ENCODE data around the gene SPOCK1.
"Not testable (repeated sequence)": the region's sequence is repeated elsewhere in the genome, so short reads cannot be mapped to it uniquely, and the experiment has no call there.

SPOCK1 gene

DNA sequence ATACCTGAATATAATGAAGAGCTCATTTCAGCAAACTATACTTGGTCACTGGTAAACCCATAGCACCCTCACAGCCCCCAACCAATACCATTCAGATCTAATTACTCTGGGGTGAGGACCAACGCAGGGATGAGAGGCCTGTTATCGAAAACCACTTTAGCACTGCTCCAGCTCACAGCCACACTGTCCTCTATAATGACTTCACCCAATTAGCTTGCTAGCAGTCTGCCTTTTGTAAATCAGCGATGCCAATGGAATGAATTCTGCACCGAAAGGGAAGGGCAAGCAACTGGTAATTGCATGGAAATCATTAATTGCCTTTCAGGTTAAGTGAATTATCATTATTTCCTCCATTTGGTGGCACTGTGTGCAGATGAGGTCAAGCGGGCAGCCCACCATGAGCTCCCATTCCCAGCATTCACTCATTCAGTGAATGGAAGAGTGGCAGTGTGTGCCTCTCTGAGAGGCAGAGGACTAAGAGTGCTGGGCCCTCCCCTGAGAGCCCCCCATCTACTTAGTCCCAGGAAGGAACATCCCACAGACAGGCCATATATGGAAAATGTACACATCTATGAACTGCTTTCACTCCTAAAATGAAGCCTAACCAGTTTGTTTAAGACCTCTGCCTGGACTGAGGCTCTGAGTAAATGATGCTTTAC, 262.1 kb downstream of the SPOCK1 start:
- WGBS (ENCODE audit: insufficient coverage), result 91% methylated on average over 4 of the region's 5 CpGs
- ChIA-PET CTCF (interaction anchor here (0.9 kb wide), 1 partner anchor 38 kb away, joined by 3 read pairs; no protein-coding TSS in a partner anchor), POLR2A (interaction anchor here (0.6 kb wide), 1 partner anchor 88 kb away, joined by 5 read pairs; no protein-coding TSS in a partner anchor)
- DNase-seq, result no peak
- Histone ChIP-seq H3K4me1 (ENCODE audit: control extremely low read depth in 1 of 4, control insufficient read depth in 4 of 4, insufficient read depth in 4 of 4, low read length in 3 of 4) (no peaks in the 10 kb centered on the region), H3K4me3 (ENCODE audit: control insufficient read depth in 1 of 7, extremely low read depth in 1 of 7, insufficient read depth in 4 of 7, low read depth in 2 of 7, low read length in 6 of 7) (no peak overlapping the region), H3K36me3 (ENCODE audit: control insufficient read depth in 4 of 4, insufficient read depth in 4 of 4, low read length in 3 of 4) (no peaks in the 10 kb centered on the region), H3K27me3 (replicated peaks in 2 of 5; ENCODE audit: control insufficient read depth in 4 of 5, insufficient read depth in 5 of 5, low read length in 4 of 5) (peaks cover 0 to 2% (median 0%) of the 10 kb centered on the region in 5 experiments), H3K9me3 (ENCODE audit: control extremely low read depth in 1 of 5, control insufficient read depth in 4 of 5, insufficient read depth in 2 of 5, low read depth in 1 of 5, low read length in 4 of 5) (peaks cover 0 to 4% (median 0%) of the 10 kb centered on the region in 5 experiments), H3K27ac (ENCODE audit: insufficient read depth in 1 of 2, low read depth in 1 of 2, low read length in 2 of 2, poor library complexity in 1 of 2, severe bottlenecking in 2 of 2) (no peak overlapping the region)

DNA sequence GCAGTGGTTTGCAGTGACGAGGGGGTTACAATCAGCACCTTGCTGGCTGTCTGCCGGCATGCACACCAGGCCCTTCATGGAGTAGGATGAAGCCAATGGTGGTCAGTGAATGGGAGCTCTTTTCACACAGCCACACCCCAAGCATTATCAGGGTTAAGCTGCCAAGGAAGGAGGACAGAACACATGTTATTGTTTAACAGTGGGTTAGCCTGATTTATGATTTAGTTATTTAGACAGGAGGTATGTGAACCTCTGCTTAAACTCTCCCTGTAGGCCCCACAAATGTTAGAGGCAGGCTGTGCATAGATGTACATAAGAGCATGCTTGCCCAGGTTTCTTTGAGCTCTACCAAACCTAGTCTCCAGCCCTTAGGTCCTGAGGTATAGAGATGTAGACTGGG, 262.9 kb downstream of the SPOCK1 start:
- CTCF ChIA-PET, result interaction anchor here (0.9 kb wide), 1 partner anchor 39 kb away, joined by 3 read pairs; no protein-coding TSS in a partner anchor
- no peak overlapping the region for H3K4me3 ChIP-seq (ENCODE audit: control insufficient read depth in 1 of 7, extremely low read depth in 1 of 7, insufficient read depth in 4 of 7, low read depth in 2 of 7, low read length in 6 of 7)
- H3K4me1 ChIP-seq (ENCODE audit: control extremely low read depth in 1 of 4, control insufficient read depth in 4 of 4, insufficient read depth in 4 of 4, low read length in 3 of 4), result no peaks in the 10 kb centered on the region
- peaks cover 0 to 4% (median 0%) of the 10 kb centered on the region in 5 experiments for H3K9me3 ChIP-seq (ENCODE audit: control extremely low read depth in 1 of 5, control insufficient read depth in 4 of 5, insufficient read depth in 2 of 5, low read depth in 1 of 5, low read length in 4 of 5)
- H3K27me3 ChIP-seq (replicated peaks in 2 of 5; ENCODE audit: control insufficient read depth in 4 of 5, insufficient read depth in 5 of 5, low read length in 4 of 5), result peaks cover 0 to 2% (median 0%) of the 10 kb centered on the region in 5 experiments
- H3K27ac ChIP-seq (ENCODE audit: insufficient read depth in 1 of 2, low read depth in 1 of 2, low read length in 2 of 2, poor library complexity in 1 of 2, severe bottlenecking in 2 of 2), result no peak overlapping the region
- no peaks in the 10 kb centered on the region for H3K36me3 ChIP-seq (ENCODE audit: control insufficient read depth in 4 of 4, insufficient read depth in 4 of 4, low read length in 3 of 4)
- no peak for DNase-seq
- WGBS (ENCODE audit: insufficient coverage), result no CpG with 5 or more reads among the region's 2 CpGs
- POLR2A ChIA-PET, result interaction anchor here (0.6 kb wide), 1 partner anchor 89 kb away, joined by 5 read pairs; no protein-coding TSS in a partner anchor

DNA sequence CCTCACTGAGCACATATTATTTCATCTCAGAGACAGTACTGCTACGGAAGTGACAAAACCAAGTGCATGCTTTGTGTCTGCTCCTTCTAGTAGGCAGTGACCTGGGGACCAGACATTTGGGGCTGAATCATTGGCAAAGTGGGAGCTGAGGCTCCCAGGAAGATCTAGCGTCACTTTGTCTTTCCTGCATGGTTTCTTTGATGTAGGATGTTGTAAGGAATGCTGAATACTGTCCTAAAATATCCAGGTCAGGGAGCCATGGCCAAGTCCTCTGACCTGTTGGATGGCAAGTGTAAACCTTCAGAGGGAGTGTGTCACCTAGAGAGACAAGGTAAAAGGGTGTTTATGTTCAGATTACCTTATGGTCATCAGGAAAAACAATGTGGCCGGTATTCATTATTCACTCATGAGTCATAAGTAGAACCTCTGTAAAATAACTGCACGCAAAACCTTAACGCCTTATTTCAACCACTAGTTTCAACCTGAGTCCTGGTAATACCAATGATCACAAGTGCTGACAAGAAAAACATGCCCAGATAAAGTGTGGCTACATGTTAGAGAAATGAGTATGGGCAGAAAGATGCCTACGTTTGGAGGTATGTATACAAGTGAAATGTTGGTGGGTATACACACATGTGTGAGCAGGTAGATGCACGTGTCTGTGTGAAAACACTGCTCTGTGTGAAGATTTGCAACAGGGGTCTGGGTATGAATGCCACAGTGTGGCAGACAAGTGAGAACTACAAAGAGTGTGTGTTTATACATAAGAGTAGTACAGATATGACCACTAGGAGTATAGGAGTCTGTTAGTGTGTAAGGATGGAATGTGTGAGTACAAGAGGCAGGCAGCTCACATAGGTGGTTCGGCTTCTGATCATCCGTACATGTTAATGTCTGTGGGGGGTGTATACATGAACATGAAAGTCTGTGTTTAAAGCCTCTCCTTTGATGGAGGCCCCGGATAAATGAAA, 263.9 kb downstream of the SPOCK1 start:
- H3K4me3 ChIP-seq (ENCODE audit: control insufficient read depth in 1 of 7, extremely low read depth in 1 of 7, insufficient read depth in 4 of 7, low read depth in 2 of 7, low read length in 6 of 7), result no peak overlapping the region
- DNase-seq, result no peak
- no peaks in the 10 kb centered on the region for H3K36me3 ChIP-seq (ENCODE audit: control insufficient read depth in 4 of 4, insufficient read depth in 4 of 4, low read length in 3 of 4)
- 97% methylated on average over 9 of the region's 10 CpGs for WGBS (ENCODE audit: insufficient coverage)
- POLR2A ChIA-PET, result no interaction called here
- H3K4me1 ChIP-seq (ENCODE audit: control extremely low read depth in 1 of 4, control insufficient read depth in 4 of 4, insufficient read depth in 4 of 4, low read length in 3 of 4), result no peaks in the 10 kb centered on the region
- peaks cover 0 to 1% (median 0%) of the 10 kb centered on the region in 5 experiments for H3K27me3 ChIP-seq (replicated peaks in 2 of 5; ENCODE audit: control insufficient read depth in 4 of 5, insufficient read depth in 5 of 5, low read length in 4 of 5)
- peaks cover 0 to 3% (median 0%) of the 10 kb centered on the region in 5 experiments for H3K9me3 ChIP-seq (ENCODE audit: control extremely low read depth in 1 of 5, control insufficient read depth in 4 of 5, insufficient read depth in 2 of 5, low read depth in 1 of 5, low read length in 4 of 5)
- CTCF ChIA-PET, result no interaction called here
- no peak overlapping the region for H3K27ac ChIP-seq (ENCODE audit: insufficient read depth in 1 of 2, low read depth in 1 of 2, low read length in 2 of 2, poor library complexity in 1 of 2, severe bottlenecking in 2 of 2)

DNA sequence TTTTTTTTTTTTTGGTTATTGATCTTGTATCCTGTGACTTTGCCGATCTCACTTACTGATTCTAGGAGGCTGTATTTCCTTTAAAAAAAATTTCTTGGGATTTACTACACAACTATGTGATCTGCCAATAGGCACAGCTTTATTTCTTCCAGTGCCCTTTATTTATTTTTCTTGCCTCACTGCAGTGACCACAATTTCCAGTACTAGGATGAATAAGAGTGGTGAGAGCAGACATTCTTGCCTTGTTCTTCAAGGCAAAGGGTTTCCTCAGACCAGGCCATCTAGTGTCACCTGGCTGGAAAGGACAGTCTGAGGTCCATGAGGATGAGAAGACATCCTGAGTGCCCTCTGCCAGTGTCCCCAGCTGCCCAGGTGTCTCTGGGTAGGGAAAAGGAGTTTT, 265.4 kb downstream of the SPOCK1 start:
- H3K4me1 ChIP-seq (ENCODE audit: control extremely low read depth in 1 of 4, control insufficient read depth in 4 of 4, insufficient read depth in 4 of 4, low read length in 3 of 4), result no peaks in the 10 kb centered on the region
- no peaks in the 10 kb centered on the region for H3K9me3 ChIP-seq (ENCODE audit: control extremely low read depth in 1 of 5, control insufficient read depth in 4 of 5, insufficient read depth in 2 of 5, low read depth in 1 of 5, low read length in 4 of 5)
- H3K27me3 ChIP-seq (replicated peaks in 2 of 5; ENCODE audit: control insufficient read depth in 4 of 5, insufficient read depth in 5 of 5, low read length in 4 of 5), result peaks cover 0 to 4% (median 0%) of the 10 kb centered on the region in 5 experiments
- no CpG with 5 or more reads among the region's 1 CpG for WGBS (ENCODE audit: insufficient coverage)
- no peak overlapping the region for H3K27ac ChIP-seq (ENCODE audit: insufficient read depth in 1 of 2, low read depth in 1 of 2, low read length in 2 of 2, poor library complexity in 1 of 2, severe bottlenecking in 2 of 2)
- CTCF ChIA-PET, result no interaction called here
- H3K36me3 ChIP-seq (ENCODE audit: control insufficient read depth in 4 of 4, insufficient read depth in 4 of 4, low read length in 3 of 4), result no peaks in the 10 kb centered on the region
- POLR2A ChIA-PET, result no interaction called here
- no peak overlapping the region for H3K4me3 ChIP-seq (ENCODE audit: control insufficient read depth in 1 of 7, extremely low read depth in 1 of 7, insufficient read depth in 4 of 7, low read depth in 2 of 7, low read length in 6 of 7)
- no peak for DNase-seq

DNA sequence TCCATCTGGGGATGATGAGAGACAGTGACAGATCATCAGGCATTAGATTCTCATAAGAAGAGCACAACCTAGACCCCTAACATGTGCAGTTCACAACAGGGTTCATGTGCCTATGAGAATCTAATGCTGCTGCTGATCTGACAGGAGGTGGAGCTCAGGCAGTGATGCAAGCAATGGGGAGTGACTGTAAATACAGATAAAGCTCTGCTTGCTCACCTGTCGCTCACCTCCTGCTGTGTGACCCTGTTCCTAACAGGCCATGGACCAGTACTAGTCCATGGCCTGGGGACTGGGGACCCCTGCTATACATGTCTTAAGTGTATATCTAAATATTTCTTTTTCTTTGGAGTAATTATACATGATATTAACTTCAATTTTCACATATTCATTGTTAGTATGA, 265.8 kb downstream of the SPOCK1 start:
- H3K27ac ChIP-seq (ENCODE audit: insufficient read depth in 1 of 2, low read depth in 1 of 2, low read length in 2 of 2, poor library complexity in 1 of 2, severe bottlenecking in 2 of 2); H3K27me3 ChIP-seq (replicated peaks in 2 of 5; ENCODE audit: control insufficient read depth in 4 of 5, insufficient read depth in 5 of 5, low read length in 4 of 5); H3K4me1 ChIP-seq (ENCODE audit: control extremely low read depth in 1 of 4, control insufficient read depth in 4 of 4, insufficient read depth in 4 of 4, low read length in 3 of 4); H3K36me3 ChIP-seq (ENCODE audit: control insufficient read depth in 4 of 4, insufficient read depth in 4 of 4, low read length in 3 of 4); DNase-seq; H3K9me3 ChIP-seq (ENCODE audit: control extremely low read depth in 1 of 5, control insufficient read depth in 4 of 5, insufficient read depth in 2 of 5, low read depth in 1 of 5, low read length in 4 of 5); H3K4me3 ChIP-seq (ENCODE audit: control insufficient read depth in 1 of 7, extremely low read depth in 1 of 7, insufficient read depth in 4 of 7, low read depth in 2 of 7, low read length in 6 of 7); POLR2A ChIA-PET; CTCF ChIA-PET: not testable (repeated sequence)
- WGBS (ENCODE audit: insufficient coverage), result 100% methylated on average over 1 of the region's 1 CpG

DNA sequence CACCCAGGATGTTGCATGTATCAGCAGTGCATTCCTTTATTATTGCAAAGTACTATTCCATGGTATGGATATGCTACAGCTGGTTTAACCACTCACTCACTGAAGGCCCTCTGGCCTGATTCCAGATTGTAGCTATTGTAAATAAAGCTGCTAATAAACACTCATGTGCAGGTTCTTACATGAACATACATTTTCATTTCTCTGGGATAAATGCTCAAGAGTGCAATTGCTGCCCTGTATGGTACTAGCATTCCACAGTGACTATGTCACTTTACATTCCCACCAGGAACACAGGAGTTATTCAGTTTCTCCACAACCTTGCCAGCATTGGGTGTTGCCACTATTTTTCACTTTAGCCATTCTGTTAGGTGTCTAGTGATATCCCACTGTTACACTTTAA, 267.6 kb downstream of the SPOCK1 start:
- no peak overlapping the region for H3K4me3 ChIP-seq (ENCODE audit: control insufficient read depth in 1 of 7, extremely low read depth in 1 of 7, insufficient read depth in 4 of 7, low read depth in 2 of 7, low read length in 6 of 7)
- H3K27me3 ChIP-seq (replicated peaks in 2 of 5; ENCODE audit: control insufficient read depth in 4 of 5, insufficient read depth in 5 of 5, low read length in 4 of 5), result peaks cover 0 to 4% (median 2%) of the 10 kb centered on the region in 5 experiments
- no peak for DNase-seq
- POLR2A ChIA-PET, result no interaction called here
- no peaks in the 10 kb centered on the region for H3K36me3 ChIP-seq (ENCODE audit: control insufficient read depth in 4 of 4, insufficient read depth in 4 of 4, low read length in 3 of 4)
- no peaks in the 10 kb centered on the region for H3K4me1 ChIP-seq (ENCODE audit: control extremely low read depth in 1 of 4, control insufficient read depth in 4 of 4, insufficient read depth in 4 of 4, low read length in 3 of 4)
- no peak overlapping the region for H3K27ac ChIP-seq (ENCODE audit: insufficient read depth in 1 of 2, low read depth in 1 of 2, low read length in 2 of 2, poor library complexity in 1 of 2, severe bottlenecking in 2 of 2)
- H3K9me3 ChIP-seq (ENCODE audit: control extremely low read depth in 1 of 5, control insufficient read depth in 4 of 5, insufficient read depth in 2 of 5, low read depth in 1 of 5, low read length in 4 of 5), result no peaks in the 10 kb centered on the region
- CTCF ChIA-PET, result no interaction called here

DNA sequence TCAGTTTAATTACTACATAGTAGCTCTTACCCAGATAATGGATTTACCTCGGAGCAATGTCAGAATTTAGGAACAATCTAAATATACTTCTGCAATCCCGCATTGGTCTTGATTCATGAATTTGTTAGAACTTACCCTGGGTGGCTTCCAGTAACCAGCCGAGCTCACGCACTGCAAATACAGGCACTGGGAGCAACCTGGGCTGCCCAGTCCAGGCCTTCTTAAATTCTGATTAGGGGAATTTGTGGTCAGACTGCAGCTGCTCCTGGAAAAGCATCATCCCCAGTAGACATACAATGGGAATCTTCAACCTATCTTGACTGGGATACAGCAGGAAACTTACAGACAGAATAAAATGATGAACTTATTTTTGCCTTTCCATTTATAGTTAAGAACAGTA, 270.3 kb downstream of the SPOCK1 start:
- Histone ChIP-seq H3K36me3 (ENCODE audit: control insufficient read depth in 4 of 4, insufficient read depth in 4 of 4, low read length in 3 of 4) (no peaks in the 10 kb centered on the region), H3K4me3 (ENCODE audit: control insufficient read depth in 1 of 7, extremely low read depth in 1 of 7, insufficient read depth in 4 of 7, low read depth in 2 of 7, low read length in 6 of 7) (no peak overlapping the region), H3K9me3 (ENCODE audit: control extremely low read depth in 1 of 5, control insufficient read depth in 4 of 5, insufficient read depth in 2 of 5, low read depth in 1 of 5, low read length in 4 of 5) (no peaks in the 10 kb centered on the region), H3K27me3 (replicated peaks in 2 of 5; ENCODE audit: control insufficient read depth in 4 of 5, insufficient read depth in 5 of 5, low read length in 4 of 5) (peaks cover 0 to 6% (median 2%) of the 10 kb centered on the region in 5 experiments), H3K27ac (ENCODE audit: insufficient read depth in 1 of 2, low read depth in 1 of 2, low read length in 2 of 2, poor library complexity in 1 of 2, severe bottlenecking in 2 of 2) (no peak overlapping the region), H3K4me1 (ENCODE audit: control extremely low read depth in 1 of 4, control insufficient read depth in 4 of 4, insufficient read depth in 4 of 4, low read length in 3 of 4) (no peaks in the 10 kb centered on the region)
- WGBS (ENCODE audit: insufficient coverage), result 100% methylated on average over 3 of the region's 4 CpGs
- POLR2A ChIA-PET, result no interaction called here
- CTCF ChIA-PET, result no interaction called here
- DNase-seq, result no peak
